ENCODE measurements around the gene ERN1.

The ERN1 gene

GRCh38 chr17:64157669-64158180 lies 27.8 kb upstream of the ERN1 start:
- DNase-seq = no peak

GRCh38 chr17:64156670-64157069 lies 26.7 kb upstream of the ERN1 start:
- DNase-seq = no peak

- no peak for DNase-seq
Observed at GRCh38 chr17:64155751-64156544, 26.0 kb upstream of the ERN1 start.

- no peak for DNase-seq
Observed at GRCh38 chr17:64155129-64155528, 25.2 kb upstream of the ERN1 start.

GRCh38 chr17:64154717-64155116 lies 24.8 kb upstream of the ERN1 start:
- no peak for DNase-seq

GRCh38 chr17:64154313-64154695 lies 24.4 kb upstream of the ERN1 start:
- DNase-seq = no peak

- no peak for DNase-seq
Observed at GRCh38 chr17:64153565-64154312, 23.8 kb upstream of the ERN1 start.

GRCh38 chr17:64152428-64153125 lies 22.6 kb upstream of the ERN1 start:
- no peak for DNase-seq

GRCh38 chr17:64151016-64151368 lies 21.0 kb upstream of the ERN1 start:
- DNase-seq = no peak

GRCh38 chr17:64150237-64151015 lies 20.5 kb upstream of the ERN1 start:
- DNase-seq = no peak

GRCh38 chr17:64149196-64149595 lies 19.3 kb upstream of the ERN1 start:
- no peak for DNase-seq

GRCh38 chr17:64148699-64149098 lies 18.8 kb upstream of the ERN1 start:
- no peak for DNase-seq

GRCh38 chr17:64148017-64148631 lies 18.2 kb upstream of the ERN1 start:
- no peak for DNase-seq

GRCh38 chr17:64147110-64148016 lies 17.4 kb upstream of the ERN1 start:
- no peak for DNase-seq

GRCh38 chr17:64146418-64147109 lies 16.6 kb upstream of the ERN1 start:
- DNase-seq = no peak

GRCh38 chr17:64145751-64146417 lies 15.9 kb upstream of the ERN1 start:
- peak; percentile 98 for DNase-seq

- no peak for DNase-seq
Observed at GRCh38 chr17:64145375-64145750, 15.4 kb upstream of the ERN1 start.

- DNase-seq = no peak
Observed at GRCh38 chr17:64139542-64139941, 9.6 kb upstream of the ERN1 start.

GRCh38 chr17:64138441-64138840 lies 8.5 kb upstream of the ERN1 start:
- DNase-seq = no peak

- DNase-seq = no peak
Observed at GRCh38 chr17:64135000-64135399, 5.1 kb upstream of the ERN1 start.

Data from SIG-M5 (cell line).